ENCODE results near the gene HPN. TPM values are rescaled to one million over a fixed set of nuclear protein-coding genes. Genes with fewer than 3 reads are reported as not detected.
A peak's percentile ranks its signal among the peaks of the same experiment; 100 is the strongest.

HPN gene
- total and polyA plus RNA-seq, 2 experiments from 2014 or later, result 14.0 to 17.4 TPM

- Histone ChIP-seq H3F3A (replicated peaks; ENCODE audit: low read depth) (no peaks in the 10 kb centered on the region), H3K36me3 (ENCODE audit: insufficient read depth) (no peaks in the 10 kb centered on the region; the same call in 1 of the 2 replicates), H3K9me2 (ENCODE audit: insufficient read depth) (no peaks in the 10 kb centered on the region), H3K27me3 (ENCODE audit: insufficient read depth) (no peaks in the 10 kb centered on the region), H3K4me3 (no peak overlapping the region), H3K79me2 (replicated peaks; ENCODE audit: insufficient read depth) (no peaks in the 10 kb centered on the region), H3K4me1 (ENCODE audit: insufficient read depth) (no peaks in the 10 kb centered on the region), H3K4me2 (no peak overlapping the region), H4K20me1 (replicated peaks; ENCODE audit: insufficient read depth) (no peaks in the 10 kb centered on the region), H2AFZ (no peak overlapping the region), H3K27ac (ENCODE audit: low read depth) (no peak overlapping the region)
- Mint-ChIP-seq H3K4me3 (no peak overlapping the region), H3K27me3 (ENCODE audit: insufficient read depth, low read depth, poor library complexity) (peaks cover 25% of the 10 kb centered on the region), H3K36me3 (ENCODE audit: low read depth) (peaks cover 3% of the 10 kb centered on the region; the same call in 2 of the 3 replicates), H3K27ac (no peak overlapping the region), H3K9me3 (peaks cover 4% of the 10 kb centered on the region; the same call in 2 of the 3 replicates), H3K4me1 (peaks cover 6% of the 10 kb centered on the region; the same call in 2 of the 3 replicates)
- ATAC-seq, result no peak
- no peak for DNase-seq (ENCODE audit: low spot score)
- TF ChIP-seq JUNB (IDR thresholded peaks at IDR 0.05; ENCODE audit: unreplicated experiment) (no peak), STAT1 (IDR thresholded peaks at IDR 0.05; ENCODE audit: unreplicated experiment) (no peak), EZH2phosphoT487 (IDR thresholded peaks at IDR 0.05; ENCODE audit: unreplicated experiment) (no peak), EZH2 (IDR thresholded peaks at IDR 0.05; ENCODE audit: low read depth, unreplicated experiment) (no peak), ETS1 (IDR thresholded peaks at IDR 0.05) (no peak)
Observed at GRCh38 chr19:35081201-35081600, 39.7 kb downstream of the HPN start.

GRCh38 chr19:35083691-35084508 lies 42.4 kb downstream of the HPN start:
- no peaks in the 10 kb centered on the region for H3K9me2 ChIP-seq (ENCODE audit: insufficient read depth)
- peaks cover 6% of the 10 kb centered on the region; the same call in 2 of the 3 replicates for H3K4me1 Mint-ChIP-seq
- H2AFZ ChIP-seq, result peak overlapping the region; percentile 81; the same call in 1 of the 2 replicates
- no peak overlapping the region for H3K4me2 ChIP-seq
- no peak overlapping the region for H3K27ac ChIP-seq (ENCODE audit: low read depth)
- H3K27me3 Mint-ChIP-seq (ENCODE audit: insufficient read depth, low read depth, poor library complexity), result peaks cover 23% of the 10 kb centered on the region
- H3K4me3 Mint-ChIP-seq, result no peak overlapping the region
- no peak; the same call in 2 of the 3 replicates for ATAC-seq
- H3K27ac Mint-ChIP-seq, result no peak overlapping the region
- peaks cover 3% of the 10 kb centered on the region; the same call in 2 of the 3 replicates for H3K36me3 Mint-ChIP-seq (ENCODE audit: low read depth)
- H3K27me3 ChIP-seq (ENCODE audit: insufficient read depth), result no peaks in the 10 kb centered on the region
- no peak overlapping the region for H3K4me3 ChIP-seq
- peaks cover 4% of the 10 kb centered on the region; the same call in 2 of the 3 replicates for H3K9me3 Mint-ChIP-seq
- no peaks in the 10 kb centered on the region for H3K4me1 ChIP-seq (ENCODE audit: insufficient read depth)
- DNase-seq (ENCODE audit: low spot score), result no peak
- H3K36me3 ChIP-seq (ENCODE audit: insufficient read depth), result no peaks in the 10 kb centered on the region; the same call in 1 of the 2 replicates
- TF ChIP-seq NANOG (IDR thresholded peaks at IDR 0.05; ENCODE audit: borderline replicate concordance), result no peak
- no peak for TF ChIP-seq ETS1 (IDR thresholded peaks at IDR 0.05)
- no peak for TF ChIP-seq ZNF331 (CRISPR knock-in tag; IDR thresholded peaks at IDR 0.05; ENCODE audit: low read depth)
- TF ChIP-seq CREB1 (CRISPR knock-in tag; IDR thresholded peaks at IDR 0.05; ENCODE audit: low read depth), result no peak
- no peaks in the 10 kb centered on the region for H3K79me2 ChIP-seq (replicated peaks; ENCODE audit: insufficient read depth)
- no peaks in the 10 kb centered on the region for H3F3A ChIP-seq (replicated peaks; ENCODE audit: low read depth)
- no peaks in the 10 kb centered on the region for H4K20me1 ChIP-seq (replicated peaks; ENCODE audit: insufficient read depth)

Data from GM23338 (cell line).